Gastroesophageal sphincter (tissue), 3 donors: ENCODE results near the gene FCN1.

Experiments used
- POLR2A ChIP-seq, 2 donors: fragments of 450-650 bp; IDR thresholded peaks; one replicate each; pipeline ENCODE4 v1.6.1; 2017; ENCODE audit warnings: antibody characterized with exemption in 2 of 2, mild to moderate bottlenecking in 2 of 2, moderate library complexity in 1 of 2
- POLR2AphosphoS5 ChIP-seq: sonication (generic); formaldehyde crosslinking; IDR thresholded peaks from one replicate; pipeline ENCODE4 v1.6.1; 2017; ENCODE audit warnings: antibody characterized with exemption
- TF ChIP-seq, protein P1 (sequence below), 4 experiments: fragments of 200-600 bp in 2 of 4; fragments of 450-650 bp in 2 of 4; sonication (generic) in 1 of 4; IDR thresholded peaks; one replicate each; pipeline ENCODE4 v1.5.1; 2017 to 2019; ENCODE audit warnings: antibody characterized with exemption in 4 of 4, mild to moderate bottlenecking in 2 of 4, moderate library complexity in 2 of 4

DNA sequence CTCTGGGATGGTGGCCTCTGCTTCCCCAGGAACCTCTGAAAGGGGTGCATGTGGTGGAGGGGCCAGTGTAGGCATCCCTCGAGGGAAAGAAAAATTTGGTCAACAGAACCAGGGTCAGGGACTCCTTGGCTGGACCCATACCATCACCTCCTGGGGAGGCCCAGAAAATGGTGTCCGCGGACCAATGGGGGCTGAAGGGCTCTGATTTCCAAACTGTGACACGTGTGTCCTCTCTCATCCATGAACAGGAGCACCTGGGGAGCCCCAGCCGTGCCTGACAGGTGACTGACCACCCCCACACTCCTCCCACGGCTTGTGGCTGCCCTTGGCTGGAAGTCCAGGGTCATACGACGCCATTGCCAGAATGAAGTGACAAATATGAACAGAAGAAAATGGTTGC lies 33.2 kb downstream of the FCN1 start:
- TF ChIP-seq, protein P1, sequence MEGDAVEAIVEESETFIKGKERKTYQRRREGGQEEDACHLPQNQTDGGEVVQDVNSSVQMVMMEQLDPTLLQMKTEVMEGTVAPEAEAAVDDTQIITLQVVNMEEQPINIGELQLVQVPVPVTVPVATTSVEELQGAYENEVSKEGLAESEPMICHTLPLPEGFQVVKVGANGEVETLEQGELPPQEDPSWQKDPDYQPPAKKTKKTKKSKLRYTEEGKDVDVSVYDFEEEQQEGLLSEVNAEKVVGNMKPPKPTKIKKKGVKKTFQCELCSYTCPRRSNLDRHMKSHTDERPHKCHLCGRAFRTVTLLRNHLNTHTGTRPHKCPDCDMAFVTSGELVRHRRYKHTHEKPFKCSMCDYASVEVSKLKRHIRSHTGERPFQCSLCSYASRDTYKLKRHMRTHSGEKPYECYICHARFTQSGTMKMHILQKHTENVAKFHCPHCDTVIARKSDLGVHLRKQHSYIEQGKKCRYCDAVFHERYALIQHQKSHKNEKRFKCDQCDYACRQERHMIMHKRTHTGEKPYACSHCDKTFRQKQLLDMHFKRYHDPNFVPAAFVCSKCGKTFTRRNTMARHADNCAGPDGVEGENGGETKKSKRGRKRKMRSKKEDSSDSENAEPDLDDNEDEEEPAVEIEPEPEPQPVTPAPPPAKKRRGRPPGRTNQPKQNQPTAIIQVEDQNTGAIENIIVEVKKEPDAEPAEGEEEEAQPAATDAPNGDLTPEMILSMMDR (IDR thresholded peaks at IDR 0.05), result no peak
- TF ChIP-seq POLR2A (IDR thresholded peaks at IDR 0.05) (no peak), POLR2AphosphoS5 (no peak)
